MM.1S (cell line): ENCODE results near the gene LAP3.

Experiments used
- EZH2 ChIP-seq: fragments of 300-600 bp; sonication (generic); optimal IDR thresholded peaks from 2 replicates; pipeline ENCODE3; 2017; ENCODE audit warnings: low read depth, mild to moderate bottlenecking, antibody characterized with exemption, low read length, mixed read lengths
- EZH2phosphoT487 ChIP-seq: fragments of 300-600 bp; sonication (generic); IDR thresholded peaks from 2 replicates; pipeline ENCODE4 v1.6.1; 2018; ENCODE audit warnings: antibody characterized with exemption, low read length
- TF ChIP-seq, protein P1 (sequence below): fragments of 300-600 bp; sonication (generic); IDR thresholded peaks from 2 replicates; pipeline ENCODE4 v1.5.1; 2016; ENCODE audit warnings: antibody characterized with exemption, low read length, mixed read lengths

DNA sequence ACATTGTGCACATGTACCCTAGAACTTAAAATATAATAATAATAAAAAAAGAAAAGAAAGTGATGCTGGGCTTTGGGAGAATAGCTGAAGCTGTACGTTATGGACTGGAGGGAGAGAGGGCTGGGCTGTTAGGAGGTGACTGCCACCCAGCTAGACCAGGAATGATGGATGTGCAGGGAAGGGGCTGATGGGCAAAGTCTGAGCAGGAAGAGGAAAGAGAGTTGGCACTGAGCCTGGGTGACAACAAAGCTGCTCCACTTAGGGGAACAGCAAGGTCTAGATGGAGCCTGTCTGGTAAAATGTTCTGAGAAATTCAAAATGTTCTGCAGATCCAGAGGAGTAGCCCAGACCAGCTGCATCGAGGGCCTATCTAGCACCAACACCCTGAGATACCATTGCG lies 69.7 kb downstream of the LAP3 start:
- TF ChIP-seq, protein P1, sequence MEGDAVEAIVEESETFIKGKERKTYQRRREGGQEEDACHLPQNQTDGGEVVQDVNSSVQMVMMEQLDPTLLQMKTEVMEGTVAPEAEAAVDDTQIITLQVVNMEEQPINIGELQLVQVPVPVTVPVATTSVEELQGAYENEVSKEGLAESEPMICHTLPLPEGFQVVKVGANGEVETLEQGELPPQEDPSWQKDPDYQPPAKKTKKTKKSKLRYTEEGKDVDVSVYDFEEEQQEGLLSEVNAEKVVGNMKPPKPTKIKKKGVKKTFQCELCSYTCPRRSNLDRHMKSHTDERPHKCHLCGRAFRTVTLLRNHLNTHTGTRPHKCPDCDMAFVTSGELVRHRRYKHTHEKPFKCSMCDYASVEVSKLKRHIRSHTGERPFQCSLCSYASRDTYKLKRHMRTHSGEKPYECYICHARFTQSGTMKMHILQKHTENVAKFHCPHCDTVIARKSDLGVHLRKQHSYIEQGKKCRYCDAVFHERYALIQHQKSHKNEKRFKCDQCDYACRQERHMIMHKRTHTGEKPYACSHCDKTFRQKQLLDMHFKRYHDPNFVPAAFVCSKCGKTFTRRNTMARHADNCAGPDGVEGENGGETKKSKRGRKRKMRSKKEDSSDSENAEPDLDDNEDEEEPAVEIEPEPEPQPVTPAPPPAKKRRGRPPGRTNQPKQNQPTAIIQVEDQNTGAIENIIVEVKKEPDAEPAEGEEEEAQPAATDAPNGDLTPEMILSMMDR: no peak
- TF ChIP-seq EZH2 (no peak), EZH2phosphoT487 (no peak)
